SJSA1 (cell line): Measurements from ENCODE around the gene ZNF112. TPM values are rescaled to one million over a fixed set of nuclear protein-coding genes. Genes with fewer than 3 reads are reported as not detected.
A peak's percentile ranks its signal among the peaks of the same experiment; 100 is the strongest.

Experiments
- DNase-seq, 2 experiments: peaks; one replicate each; pipeline ENCODE4 v3.0.0-alpha.2; 2015 to 2020; ENCODE audit warnings: low spot score in 2 of 2, low read depth in 1 of 2
- H3K27ac ChIP-seq: fragments of 250-450 bp; sonication (Bioruptor Pico); 2 replicates; pipeline ENCODE4 v1.5.1; 2020; ENCODE audit warnings: mild to moderate bottlenecking, moderate library complexity
- H3K27me3 ChIP-seq: fragments of 250-450 bp; sonication (Bioruptor Pico); replicated peaks from 2 replicates; pipeline ENCODE4 v1.5.1; 2020; ENCODE audit warnings: mild to moderate bottlenecking, moderate library complexity
- H3K36me3 ChIP-seq: fragments of 250-450 bp; sonication (Bioruptor Pico); 2 replicates; pipeline ENCODE4 v1.5.1; 2020; ENCODE audit warnings: mild to moderate bottlenecking
- H3K4me1 ChIP-seq: fragments of 250-450 bp; sonication (Bioruptor Pico); replicated peaks from 2 replicates; pipeline ENCODE4 v1.6.1; 2021; ENCODE audit warnings: mild to moderate bottlenecking
- H3K4me3 ChIP-seq: fragments of 250-450 bp; sonication (Bioruptor Pico); 2 replicates; pipeline ENCODE4 v1.5.1; 2020; ENCODE audit warnings: mild to moderate bottlenecking
- H3K9me3 ChIP-seq: fragments of 250-450 bp; sonication (Bioruptor Pico); replicated peaks from 2 replicates; pipeline ENCODE4 v1.5.1; 2020; ENCODE audit warnings: mild to moderate bottlenecking
- total RNA-seq: library from RNA; depleted of rRNA; stranded (reverse); fragments of >200 nt; shearing (Covaris generic); gene quantifications from 2 replicates; pipeline ENCODE4 v1.2.3, GENCODE V29; 2014

ZNF112 gene
- total RNA-seq, 1 experiment from 2014 or later: 7.1 TPM

DNA sequence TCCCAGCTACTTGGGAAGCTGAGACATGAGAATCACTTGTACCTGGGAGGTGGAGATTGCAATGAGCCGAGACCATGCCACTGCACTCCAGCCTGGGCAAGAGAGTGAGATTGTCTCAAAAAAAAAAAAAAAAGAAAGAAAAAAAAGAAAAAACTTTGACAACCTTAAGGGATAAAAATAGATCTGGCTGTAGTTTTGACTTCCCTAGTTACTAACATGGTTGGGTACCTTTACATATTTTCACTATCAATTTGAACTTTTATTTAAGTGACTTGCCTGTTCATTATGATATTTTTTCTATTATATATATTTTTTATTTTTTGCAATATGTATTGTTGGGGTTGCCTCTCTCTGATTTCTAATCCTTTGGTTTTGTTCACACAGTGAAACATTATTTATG is 43.2 kb downstream of the ZNF112 start:
- no peak for DNase-seq
- Histone ChIP-seq H3K4me3 (no peak overlapping the region), H3K36me3 (no peaks in the 10 kb centered on the region), H3K27me3 (no peaks in the 10 kb centered on the region), H3K4me1 (no peaks in the 10 kb centered on the region), H3K27ac (no peak overlapping the region), H3K9me3 (no peaks in the 10 kb centered on the region)

- peaks cover 5% of the 10 kb centered on the region for H3K4me1 ChIP-seq
- H3K27ac ChIP-seq: no peak overlapping the region
- peaks cover 5% of the 10 kb centered on the region for H3K9me3 ChIP-seq
- no peaks in the 10 kb centered on the region for H3K36me3 ChIP-seq
- no peak overlapping the region for H3K4me3 ChIP-seq
- DNase-seq: no peak
- H3K27me3 ChIP-seq: no peaks in the 10 kb centered on the region
These were observed 48.5 kb downstream of the ZNF112 start for GRCh38 chr19:44308011-44308410.

DNA sequence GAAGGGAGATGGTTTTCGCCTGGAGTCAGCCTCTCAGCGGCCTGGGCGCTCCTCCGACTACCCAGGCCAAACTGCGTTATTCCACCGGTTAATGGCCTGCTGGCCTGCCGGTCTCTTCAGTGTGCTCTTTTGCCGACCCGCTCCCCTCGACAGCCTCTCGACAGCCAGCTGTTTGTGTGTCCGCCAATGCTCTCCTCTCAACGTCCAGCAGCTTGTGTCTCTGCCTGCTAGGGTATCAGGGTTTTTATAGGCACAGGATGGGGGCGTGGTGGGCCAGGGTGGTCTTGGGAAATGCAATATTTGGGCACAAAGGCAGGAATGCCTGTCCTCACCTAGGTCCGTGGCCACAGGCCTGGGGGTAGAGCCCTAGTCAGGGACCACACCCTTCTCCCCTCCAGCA is 50.2 kb downstream of the ZNF112 start:
- no peak overlapping the region for H3K27ac ChIP-seq
- peaks cover 11% of the 10 kb centered on the region for H3K36me3 ChIP-seq
- H3K9me3 ChIP-seq: peaks cover 5% of the 10 kb centered on the region
- no peaks in the 10 kb centered on the region for H3K27me3 ChIP-seq
- no peak for DNase-seq
- H3K4me3 ChIP-seq: no peak overlapping the region
- H3K4me1 ChIP-seq: peaks cover 5% of the 10 kb centered on the region

GRCh38 chr19:44305457-44305856 is 51.0 kb downstream of the ZNF112 start:
- Histone ChIP-seq H3K36me3 (peaks cover 11% of the 10 kb centered on the region), H3K4me1 (peaks cover 5% of the 10 kb centered on the region), H3K9me3 (peaks cover 5% of the 10 kb centered on the region), H3K27me3 (no peaks in the 10 kb centered on the region), H3K27ac (no peak overlapping the region), H3K4me3 (no peak overlapping the region)
- DNase-seq: no peak

- peak; percentile 87 to 97 for DNase-seq
- H3K27me3 ChIP-seq: no peaks in the 10 kb centered on the region
- peaks cover 5% of the 10 kb centered on the region for H3K9me3 ChIP-seq
- H3K36me3 ChIP-seq: peaks cover 16% of the 10 kb centered on the region
- H3K4me3 ChIP-seq: peak within 1 kb of the TSS; percentile 53
- H3K4me1 ChIP-seq: peaks cover 5% of the 10 kb centered on the region
- H3K27ac ChIP-seq: peak within 1 kb of the TSS; percentile 36
These were observed 51.8 kb downstream of the ZNF112 start, which contains the start of gene ZNF235 for GRCh38 chr19:44304659-44305193. Gene ZNF235 (minus strand): TSS chr19:44305025. CDS start chr19:44303404, 1,621 bp downstream.

DNA sequence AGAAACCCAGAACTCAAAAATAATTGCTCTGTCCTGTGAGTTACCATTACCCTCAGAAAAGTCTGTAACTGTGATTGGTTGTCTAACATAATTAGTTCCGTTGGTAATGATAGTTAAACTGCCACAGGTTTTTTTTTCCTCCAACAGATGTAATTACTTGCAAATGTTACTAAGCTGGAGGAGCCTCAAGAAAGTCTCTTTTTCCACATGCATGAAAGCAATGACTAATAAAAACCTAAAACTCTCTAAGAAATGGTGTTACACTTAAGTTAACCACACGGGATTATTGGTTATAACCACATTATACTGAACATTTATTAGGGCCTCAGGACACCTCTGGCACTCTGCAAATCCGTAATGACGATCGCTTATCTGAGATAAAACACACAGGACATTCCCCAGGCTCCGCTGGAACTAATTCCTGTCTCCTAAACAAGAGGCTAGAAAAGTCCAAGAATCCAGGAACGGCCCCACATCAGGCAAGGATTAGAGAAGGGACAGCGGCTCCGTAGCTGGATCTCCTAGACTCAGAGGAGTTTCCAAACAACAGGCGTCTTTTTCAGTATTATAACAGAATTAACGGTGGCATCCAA is 52.4 kb downstream of the ZNF112 start:
- Histone ChIP-seq H3K9me3 (peaks cover 5% of the 10 kb centered on the region), H3K27ac (peak overlapping the region; percentile 36), H3K4me3 (peak overlapping the region; percentile 53), H3K36me3 (peaks cover 22% of the 10 kb centered on the region), H3K27me3 (no peaks in the 10 kb centered on the region), H3K4me1 (peaks cover 5% of the 10 kb centered on the region)
- no peak for DNase-seq

GRCh38 chr19:44303320-44303719 is 53.2 kb downstream of the ZNF112 start:
- peaks cover 30% of the 10 kb centered on the region for H3K36me3 ChIP-seq
- no peaks in the 10 kb centered on the region for H3K27me3 ChIP-seq
- no peak overlapping the region for H3K4me3 ChIP-seq
- H3K9me3 ChIP-seq: peaks cover 5% of the 10 kb centered on the region
- DNase-seq: no peak
- peaks cover 5% of the 10 kb centered on the region for H3K4me1 ChIP-seq
- no peak overlapping the region for H3K27ac ChIP-seq

DNA sequence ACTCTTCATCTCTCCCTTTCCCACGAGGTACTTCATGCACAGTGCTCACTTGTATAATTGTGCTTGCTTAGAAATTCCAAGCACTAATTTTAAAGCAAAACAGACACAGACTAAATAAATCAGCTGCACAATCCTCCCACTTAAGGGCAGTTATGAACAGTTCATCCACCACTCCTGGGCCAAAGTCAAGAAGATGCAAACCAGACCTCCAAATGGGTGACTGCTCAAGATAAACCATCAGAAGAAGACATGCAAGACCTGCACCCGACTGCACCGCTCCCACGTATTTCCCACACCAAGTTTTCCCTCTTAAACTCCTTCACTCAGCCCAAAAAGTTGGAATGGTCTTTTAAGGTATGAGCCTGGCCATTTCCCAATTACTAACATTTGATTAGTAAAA is 71.5 kb downstream of the ZNF112 start:
- Histone ChIP-seq H3K4me3 (no peak overlapping the region), H3K36me3 (peaks cover 28% of the 10 kb centered on the region), H3K4me1 (no peaks in the 10 kb centered on the region), H3K27ac (no peak overlapping the region), H3K27me3 (no peaks in the 10 kb centered on the region), H3K9me3 (peaks cover 7% of the 10 kb centered on the region)
- DNase-seq: no peak

DNA sequence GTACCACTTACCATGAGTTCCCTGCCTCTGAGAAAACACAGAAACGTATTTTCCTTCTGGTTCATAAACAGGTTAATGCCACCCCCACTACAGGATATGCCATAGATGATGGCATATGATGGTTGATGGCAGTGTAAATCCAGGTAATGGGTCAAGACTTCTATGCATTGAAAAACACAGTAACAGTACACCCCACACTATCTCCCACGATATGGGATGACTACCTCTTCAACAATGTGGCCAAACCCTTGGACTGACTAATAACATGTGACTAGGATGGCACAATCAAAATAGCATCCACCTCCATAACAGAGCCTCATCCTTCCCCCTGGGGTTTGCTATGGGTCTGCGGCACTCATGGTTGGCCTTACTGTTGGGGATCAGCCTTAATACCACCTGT is 73.6 kb downstream of the ZNF112 start:
- DNase-seq: no peak
- Histone ChIP-seq H3K27ac (no peak overlapping the region), H3K4me1 (no peaks in the 10 kb centered on the region), H3K27me3 (no peaks in the 10 kb centered on the region), H3K4me3 (no peak overlapping the region), H3K36me3 (peaks cover 7% of the 10 kb centered on the region), H3K9me3 (peaks cover 3% of the 10 kb centered on the region; the same call in 1 of the 2 replicates)

DNA sequence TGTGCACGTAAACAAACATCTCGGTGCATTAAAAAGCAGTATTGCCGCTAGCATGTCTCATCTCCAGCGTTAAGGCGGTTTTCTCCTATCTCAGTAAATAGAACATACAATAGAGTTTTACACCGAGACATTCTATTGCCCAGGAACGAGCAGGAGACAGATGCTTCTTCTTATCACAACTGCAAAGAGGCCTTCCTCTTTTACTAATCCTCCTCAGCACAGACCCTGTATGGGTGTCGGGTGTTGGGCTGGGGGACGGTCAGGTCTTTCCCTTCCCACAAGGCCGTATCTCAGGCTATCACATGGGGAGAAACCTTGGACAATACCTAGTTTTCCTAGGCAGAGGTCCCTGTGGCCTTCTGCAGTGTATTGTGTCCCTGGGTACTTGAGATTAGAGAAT is 75.6 kb downstream of the ZNF112 start:
- Histone ChIP-seq H3K4me3 (no peak overlapping the region), H3K27ac (no peak overlapping the region), H3K27me3 (no peaks in the 10 kb centered on the region), H3K4me1 (no peaks in the 10 kb centered on the region), H3K9me3 (peaks cover 3% of the 10 kb centered on the region; the same call in 1 of the 2 replicates), H3K36me3 (no peaks in the 10 kb centered on the region)
- DNase-seq: no peak

DNA sequence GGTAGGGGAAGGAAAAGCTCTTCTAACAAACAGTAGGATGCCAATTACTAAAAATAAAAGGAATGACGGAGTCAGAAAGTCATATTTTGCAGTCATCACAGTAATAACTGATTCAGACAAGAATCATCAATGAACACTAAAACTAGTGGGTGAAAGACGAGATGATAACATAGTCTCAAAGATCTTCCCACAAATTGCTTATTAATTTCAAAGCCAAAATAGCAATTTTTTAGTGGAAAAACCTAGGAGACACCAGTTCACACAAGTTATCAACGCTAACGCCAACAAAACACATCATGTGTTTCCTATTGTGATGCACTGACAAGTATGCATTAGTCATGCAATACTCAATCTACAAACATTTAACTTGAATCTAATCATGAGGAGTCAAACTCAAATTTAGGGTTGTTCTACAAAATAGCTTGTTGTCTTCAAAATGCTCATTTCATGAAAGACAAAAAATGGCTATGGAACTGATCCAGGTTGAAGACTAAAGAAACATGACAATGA is 78.2 kb downstream of the ZNF112 start:
- no peaks in the 10 kb centered on the region for H3K36me3 ChIP-seq
- no peaks in the 10 kb centered on the region for H3K27me3 ChIP-seq
- DNase-seq: no peak
- H3K4me1 ChIP-seq: no peaks in the 10 kb centered on the region
- no peak overlapping the region for H3K27ac ChIP-seq
- H3K9me3 ChIP-seq: peaks cover 3% of the 10 kb centered on the region
- no peak overlapping the region for H3K4me3 ChIP-seq

GRCh38 chr19:44277331-44277730 is 79.1 kb downstream of the ZNF112 start:
- Histone ChIP-seq H3K27ac (no peak overlapping the region), H3K4me3 (no peak overlapping the region), H3K4me1 (no peaks in the 10 kb centered on the region), H3K36me3 (no peaks in the 10 kb centered on the region), H3K9me3 (peaks cover under 1% of the 10 kb centered on the region), H3K27me3 (no peaks in the 10 kb centered on the region)
- no peak for DNase-seq
